Endothelial cell of hepatic sinusoid (primary cell): ENCODE results near the gene UBL7.

Experiments used
- in situ Hi-C: cut with HindIII; loops from 2 replicates; pipeline ENCODE4 v1.10.0; 2017; ENCODE audit warnings: low sequenced_read_pairs

Gene UBL7

DNA sequence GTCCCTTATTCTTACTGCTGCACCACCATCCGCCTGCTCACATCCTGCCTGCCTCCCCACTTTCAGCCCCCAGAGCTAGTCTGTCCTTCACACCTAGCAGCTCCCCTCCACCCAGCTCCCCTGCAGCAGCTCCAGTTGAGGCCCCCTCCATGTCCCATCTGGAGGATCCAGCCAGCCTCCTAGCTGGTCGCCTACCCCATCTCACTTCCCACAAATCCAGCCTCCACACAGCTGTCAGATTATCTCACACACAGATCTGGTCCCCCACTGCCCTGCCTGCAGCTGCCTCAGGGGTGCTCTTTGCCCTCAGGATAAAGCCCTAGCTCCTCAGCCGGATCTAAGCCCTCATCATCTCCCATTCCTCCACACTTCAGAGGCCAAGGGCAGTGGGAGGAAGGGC, 18.4 kb downstream of the UBL7 start:
- in situ Hi-C loops = loop anchor here (5.0 kb wide), 1 partner anchor 65 kb away; no protein-coding TSS in a partner anchor

GRCh38 chr15:74442063-74442462, 18.9 kb downstream of the UBL7 start:
- in situ Hi-C loops = loop anchor here (5.0 kb wide), 1 partner anchor 65 kb away; no protein-coding TSS in a partner anchor

DNA sequence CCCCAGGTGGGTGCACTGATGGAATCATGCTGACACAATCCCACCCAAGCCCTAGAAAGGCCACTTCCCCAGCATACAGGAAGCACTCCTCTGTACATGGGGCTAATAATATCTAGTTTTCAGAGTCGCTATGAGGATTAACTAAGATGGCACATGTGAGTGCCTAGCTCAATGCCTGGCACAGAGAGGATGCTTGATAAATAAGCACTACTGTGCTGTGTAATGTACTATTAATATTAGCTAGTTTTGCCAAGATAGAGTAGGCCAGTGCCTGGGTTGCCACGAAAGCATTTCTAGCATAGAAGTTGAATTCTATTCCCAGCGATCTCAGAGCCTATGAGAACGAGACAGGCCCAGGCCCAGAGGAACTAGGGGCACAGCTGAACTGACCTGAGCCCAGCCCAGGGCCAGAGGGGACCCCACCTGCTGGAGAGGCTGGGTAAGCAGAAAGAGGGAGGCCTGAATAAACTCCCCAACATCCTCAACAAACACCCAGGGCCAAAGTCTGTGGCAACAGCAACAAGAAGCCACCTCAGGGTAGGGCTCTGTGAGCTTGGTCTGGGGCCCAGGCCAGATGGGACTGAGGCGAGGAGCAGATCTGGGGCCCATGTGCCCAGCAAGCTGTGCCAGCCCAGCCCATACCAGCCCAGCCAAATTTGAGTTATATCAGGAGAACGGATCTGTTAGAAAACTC, 19.6 kb downstream of the UBL7 start:
- in situ Hi-C loops = loop anchor here (5.0 kb wide), 1 partner anchor 64 kb away; no protein-coding TSS in a partner anchor

- in situ Hi-C loops = no loop called here
Observed at GRCh38 chr15:74438721-74439316, 22.1 kb downstream of the UBL7 start.

DNA sequence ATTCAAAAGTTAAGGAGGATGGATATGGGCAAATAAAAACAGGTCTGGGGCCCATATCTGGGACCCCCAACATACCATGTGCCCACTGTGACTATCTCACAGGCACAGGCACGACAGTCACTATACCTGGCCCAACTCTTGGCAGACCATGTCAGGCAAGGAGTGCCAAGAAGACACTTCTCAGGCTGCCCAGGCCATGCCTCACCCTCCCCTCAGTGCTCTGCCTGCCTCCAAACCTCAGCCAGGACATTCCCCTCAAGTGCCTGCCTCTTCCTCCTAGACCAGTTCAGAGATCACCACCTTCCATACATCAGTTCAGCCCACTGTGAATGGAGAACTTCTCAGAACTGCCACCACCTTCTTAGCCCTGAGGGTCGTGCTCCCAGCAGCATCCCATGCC, 22.8 kb downstream of the UBL7 start:
- in situ Hi-C loops = no loop called here

DNA sequence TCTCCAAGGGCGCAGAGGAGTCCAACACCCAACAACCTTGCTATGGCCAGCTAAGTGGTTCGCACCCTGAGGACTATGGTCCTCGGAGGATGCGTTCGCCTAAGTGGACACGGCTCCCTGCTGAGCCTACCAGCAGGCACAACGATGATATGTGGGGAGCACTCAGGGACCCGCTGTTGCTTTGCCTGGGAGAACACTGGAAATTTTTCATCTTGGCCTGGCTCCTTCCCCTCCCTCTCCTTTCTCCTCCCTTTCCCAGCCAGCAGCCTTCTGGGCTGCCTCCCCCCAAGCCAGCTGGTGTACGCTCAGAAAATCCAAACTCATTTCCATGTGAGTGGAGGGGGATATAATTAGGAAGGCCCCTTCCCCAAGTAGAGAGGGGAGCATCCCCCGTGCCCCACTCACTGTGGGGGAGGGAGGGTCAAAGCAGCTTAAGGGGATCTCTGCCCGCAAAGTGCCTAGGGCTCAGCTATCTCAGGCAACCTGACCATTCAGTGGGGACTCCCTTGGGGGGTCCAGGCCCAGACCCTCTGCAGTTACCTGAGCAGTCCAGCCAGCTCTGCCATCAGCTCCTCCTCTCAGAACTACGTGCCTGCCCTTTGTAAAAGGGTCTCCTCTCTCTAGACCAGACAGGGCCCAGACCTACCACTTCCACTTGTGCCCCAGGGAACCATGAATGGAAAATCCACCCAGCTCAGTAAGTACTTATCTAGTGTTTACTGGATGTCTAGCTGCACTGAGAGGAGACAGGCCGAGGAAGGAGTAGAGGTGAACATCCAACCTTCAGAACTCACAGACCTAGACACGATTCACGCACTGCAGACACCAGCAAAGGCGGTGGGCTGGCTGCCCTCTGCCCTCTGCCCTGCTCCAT, 26.5 kb downstream of the UBL7 start:
- in situ Hi-C loops = no loop called here

- in situ Hi-C loops = no loop called here
Observed at GRCh38 chr15:74433592-74434262, 27.2 kb downstream of the UBL7 start, which contains the start of gene SEMA7A. TSS of gene SEMA7A (minus strand) at chr15:74433958. CDS start at chr15:74433918, 40 bp downstream.

DNA sequence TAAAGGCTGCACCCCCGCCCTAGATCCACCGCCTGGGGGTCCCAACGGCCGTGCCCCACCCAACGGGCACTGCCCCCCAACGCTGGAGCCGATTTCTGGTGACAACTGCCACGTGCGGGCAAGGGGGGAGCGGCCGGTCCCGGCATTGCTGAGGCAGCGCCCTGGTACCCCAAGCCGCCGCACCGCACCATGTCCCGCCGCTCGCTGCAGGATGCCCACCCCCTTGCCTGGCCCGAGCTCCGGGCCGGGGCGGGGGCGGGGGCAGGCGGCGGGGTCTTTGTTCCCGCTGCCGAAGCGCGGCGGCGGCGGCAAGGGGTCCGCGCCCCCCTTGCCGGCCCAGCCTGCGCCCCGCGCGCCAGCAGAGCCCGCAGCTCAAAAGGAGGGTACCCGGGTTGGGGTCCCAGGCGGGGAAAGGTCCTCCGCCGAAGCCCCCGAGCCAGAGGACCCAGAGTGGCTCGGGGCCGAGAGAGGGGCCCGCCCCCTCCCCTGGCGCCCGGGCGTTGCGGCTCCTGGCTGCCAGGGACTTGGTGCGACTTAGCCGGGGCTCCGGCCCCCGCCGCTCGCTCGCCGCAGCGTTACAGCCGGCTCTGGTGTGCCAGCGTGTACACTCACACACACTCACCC, 27.9 kb downstream of the UBL7 start:
- in situ Hi-C loops = no loop called here

- in situ Hi-C loops = no loop called here
Observed at GRCh38 chr15:74432271-74432967, 28.5 kb downstream of the UBL7 start.

DNA sequence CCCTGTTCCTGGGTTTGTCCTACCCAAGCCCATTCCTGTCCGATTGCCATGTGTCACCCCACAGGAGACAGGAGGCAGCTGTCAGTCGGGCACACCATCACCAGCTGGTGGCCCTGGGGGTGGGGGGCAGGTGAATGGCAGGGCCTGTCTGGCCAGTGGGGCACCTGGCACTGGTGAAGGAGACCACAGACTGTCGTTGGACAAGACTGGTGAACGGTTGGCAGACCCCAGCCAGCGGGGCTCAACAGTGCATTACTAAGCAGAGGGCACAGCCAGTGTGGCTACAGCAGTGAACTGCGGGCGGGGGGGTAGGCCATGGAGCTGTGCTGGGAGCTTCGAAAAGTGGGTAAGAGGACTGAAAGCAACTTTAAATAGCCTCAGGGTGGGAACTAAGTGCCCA, 29.3 kb downstream of the UBL7 start:
- in situ Hi-C loops = no loop called here

DNA sequence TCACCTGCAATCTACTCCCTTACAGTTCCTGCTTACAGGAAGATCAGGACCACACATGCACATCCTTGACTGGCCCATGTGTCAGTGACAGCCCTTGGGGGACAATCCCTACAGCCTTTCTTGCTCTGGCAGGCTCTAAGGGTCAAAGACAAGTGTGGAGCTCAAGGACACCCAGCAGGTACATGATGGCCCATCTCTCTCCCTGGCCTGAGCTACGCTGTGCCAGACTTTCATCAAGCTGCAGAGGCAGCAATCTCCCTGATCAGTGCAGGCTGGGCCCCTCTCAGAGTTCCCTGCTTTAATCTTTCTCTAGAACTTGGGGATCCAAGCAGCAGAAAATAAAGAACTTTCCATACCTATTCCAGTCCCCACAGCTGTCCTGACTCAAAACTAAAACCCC, 29.8 kb downstream of the UBL7 start:
- in situ Hi-C loops = no loop called here

- in situ Hi-C loops = no loop called here
Observed at GRCh38 chr15:74430510-74430951, 30.4 kb downstream of the UBL7 start.

- in situ Hi-C loops = no loop called here
Observed at GRCh38 chr15:74429781-74430400, 31.1 kb downstream of the UBL7 start.

- in situ Hi-C loops = no loop called here
Observed at GRCh38 chr15:74428970-74429780, 31.8 kb downstream of the UBL7 start.

- in situ Hi-C loops = no loop called here
Observed at GRCh38 chr15:74428442-74428787, 32.5 kb downstream of the UBL7 start.

DNA sequence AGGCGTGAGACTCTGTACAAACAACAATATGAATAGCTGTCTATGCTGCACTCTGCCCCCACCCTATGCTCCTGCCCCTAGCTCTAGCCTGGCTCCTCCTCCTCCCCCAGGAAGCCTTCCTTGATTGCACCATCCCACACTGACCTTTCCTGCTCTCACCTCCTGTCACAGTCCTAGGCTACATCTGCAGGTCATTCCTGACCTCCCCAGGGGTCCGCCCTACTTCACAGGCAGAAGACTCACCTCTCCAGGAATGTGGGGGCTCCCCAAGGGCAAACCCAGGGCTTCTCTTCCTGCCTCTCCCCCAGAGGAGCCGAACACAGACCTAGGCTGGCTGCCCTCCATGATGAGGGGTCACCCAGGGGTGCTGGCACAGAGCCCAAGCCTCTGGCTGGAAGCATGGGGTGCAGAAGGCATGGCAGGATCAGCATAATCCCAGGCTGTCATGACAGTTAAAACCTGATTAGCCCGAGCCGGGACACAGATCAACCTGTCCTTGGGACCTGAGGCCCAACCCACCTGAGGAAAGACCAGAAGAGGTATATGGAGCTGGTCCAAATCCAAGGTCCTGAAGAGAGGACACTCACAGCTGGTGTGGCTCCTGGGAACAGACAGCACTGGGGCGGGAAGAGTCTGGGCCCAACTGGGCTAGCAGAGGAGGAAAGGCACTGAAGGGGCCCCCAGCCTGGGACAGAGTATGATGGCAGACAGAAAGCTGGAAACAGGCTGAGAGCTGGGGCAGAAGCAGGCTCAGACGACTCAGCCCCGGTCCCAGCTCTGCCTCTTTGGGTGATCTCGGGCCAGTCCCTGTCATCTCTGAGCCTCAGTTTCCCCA, 33.1 kb downstream of the UBL7 start:
- in situ Hi-C loops = no loop called here

GRCh38 chr15:74426404-74427281, 34.3 kb downstream of the UBL7 start:
- in situ Hi-C loops = no loop called here
